Vagina (tissue), 2 donors: ENCODE measurements around the gene C15orf39.

Experiments
- CTCF ChIP-seq, 3 experiments: fragments of 450-650 bp in 2 of 3; fragments of 200-600 bp in 1 of 3; sonication (generic) in 1 of 3; IDR thresholded peaks; one replicate each; pipeline ENCODE4 v1.5.1; 2017 to 2019; ENCODE audit warnings: antibody characterized with exemption in 3 of 3, mild to moderate bottlenecking in 2 of 3, moderate library complexity in 2 of 3
- POLR2A ChIP-seq, 2 donors: fragments of 450-650 bp; IDR thresholded peaks; one replicate each; pipeline ENCODE4 v1.6.1; 2017; ENCODE audit warnings: antibody characterized with exemption in 2 of 2, mild to moderate bottlenecking in 2 of 2, moderate library complexity in 2 of 2
- POLR2AphosphoS5 ChIP-seq, 2 donors: sonication (generic); formaldehyde crosslinking; IDR thresholded peaks; one replicate each; pipeline ENCODE4 v1.9.0; 2017; ENCODE audit warnings: antibody characterized with exemption in 2 of 2, mild to moderate bottlenecking in 2 of 2, low read depth in 1 of 2; ENCODE audit not compliant: insufficient read depth in 1 of 2

- TF ChIP-seq CTCF (IDR thresholded peaks at IDR 0.05) (no peak), POLR2AphosphoS5 (IDR thresholded peaks at IDR 0.05; ENCODE audit: insufficient read depth in 1 of 2, low read depth in 1 of 2) (no peak), POLR2A (IDR thresholded peaks at IDR 0.05) (no peak)
Observed at GRCh38 chr15:75156326-75157215, 45.1 kb upstream of the C15orf39 start.
